WTC11 (cell line): Measurements from ENCODE around the gene ZNF608.

Source experiments
- CREB1 ChIP-seq: sonication (generic); formaldehyde crosslinking; IDR thresholded peaks from 2 replicates; pipeline ENCODE4 v1.8.0; 2023; ENCODE audit warnings: mild to moderate bottlenecking, missing genetic modification reagents
- CTCF ChIP-seq: fragments of 200-600 bp; IDR thresholded peaks from 2 replicates; pipeline ENCODE4 v1.8.0; 2022; ENCODE audit warnings: antibody characterized with exemption
- GABPB1 ChIP-seq: sonication (generic); formaldehyde crosslinking; IDR thresholded peaks from 2 replicates; pipeline ENCODE4 v1.8.1; 2023; ENCODE audit warnings: mild to moderate bottlenecking, missing genetic modification reagents
- IRF2 ChIP-seq: sonication (generic); formaldehyde crosslinking; IDR thresholded peaks from 2 replicates; pipeline ENCODE4 v1.8.0; 2022; ENCODE audit warnings: low read depth, missing genetic modification reagents, borderline replicate concordance
- MAX ChIP-seq: sonication (generic); formaldehyde crosslinking; IDR thresholded peaks from 2 replicates; pipeline ENCODE4 v1.8.0; 2022; ENCODE audit warnings: mild to moderate bottlenecking, missing genetic modification reagents
- NR2C2 ChIP-seq: sonication (generic); formaldehyde crosslinking; IDR thresholded peaks from 2 replicates; pipeline ENCODE4 v1.8.0; 2022; ENCODE audit warnings: mild to moderate bottlenecking, missing genetic modification reagents
- PRDM15 ChIP-seq: sonication (generic); formaldehyde crosslinking; IDR thresholded peaks from 2 replicates; pipeline ENCODE4 v1.8.0; 2022; ENCODE audit warnings: missing genetic modification reagents
- SP1 ChIP-seq: sonication (generic); formaldehyde crosslinking; conservative IDR thresholded peaks from 2 replicates; pipeline ENCODE4 v1.8.1; 2022; ENCODE audit warnings: missing genetic modification reagents
- TF ChIP-seq, protein P1 (sequence below): sonication (generic); formaldehyde crosslinking; IDR thresholded peaks from 2 replicates; pipeline ENCODE4 v1.8.1; 2022; ENCODE audit warnings: mild to moderate bottlenecking, moderate library complexity, missing genetic modification reagents

GRCh38 chr5:124764585-124764984 lies 18.1 kb upstream of the ZNF608 start:
- TF ChIP-seq CREB1 (CRISPR knock-in tag): no peak
- no peak for TF ChIP-seq CTCF
- no peak for TF ChIP-seq GABPB1 (CRISPR knock-in tag)
- TF ChIP-seq NR2C2 (CRISPR knock-in tag): no peak
- TF ChIP-seq, protein P1, sequence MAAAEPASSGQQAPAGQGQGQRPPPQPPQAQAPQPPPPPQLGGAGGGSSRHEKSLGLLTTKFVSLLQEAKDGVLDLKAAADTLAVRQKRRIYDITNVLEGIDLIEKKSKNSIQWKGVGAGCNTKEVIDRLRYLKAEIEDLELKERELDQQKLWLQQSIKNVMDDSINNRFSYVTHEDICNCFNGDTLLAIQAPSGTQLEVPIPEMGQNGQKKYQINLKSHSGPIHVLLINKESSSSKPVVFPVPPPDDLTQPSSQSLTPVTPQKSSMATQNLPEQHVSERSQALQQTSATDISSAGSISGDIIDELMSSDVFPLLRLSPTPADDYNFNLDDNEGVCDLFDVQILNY: no peak
- TF ChIP-seq PRDM15: no peak
- no peak for TF ChIP-seq MAX (CRISPR knock-in tag)
- TF ChIP-seq SP1 (CRISPR knock-in tag): no peak
- TF ChIP-seq IRF2 (CRISPR knock-in tag): no peak
